ENCODE results near the gene XKR7.

Gene XKR7

GRCh38 chr20:31936420-31936819 is 31.5 kb upstream of the XKR7 start:
- no peak for DNase-seq (ENCODE audit: low read depth, low spot score)
- H3K4me3 ChIP-seq (ENCODE audit: low read length), result no peak overlapping the region

- no peak for DNase-seq (ENCODE audit: low read depth, low spot score)
- no peak overlapping the region for H3K4me3 ChIP-seq (ENCODE audit: low read length)
Observed at GRCh38 chr20:31937820-31938219, 30.1 kb upstream of the XKR7 start.

DNA sequence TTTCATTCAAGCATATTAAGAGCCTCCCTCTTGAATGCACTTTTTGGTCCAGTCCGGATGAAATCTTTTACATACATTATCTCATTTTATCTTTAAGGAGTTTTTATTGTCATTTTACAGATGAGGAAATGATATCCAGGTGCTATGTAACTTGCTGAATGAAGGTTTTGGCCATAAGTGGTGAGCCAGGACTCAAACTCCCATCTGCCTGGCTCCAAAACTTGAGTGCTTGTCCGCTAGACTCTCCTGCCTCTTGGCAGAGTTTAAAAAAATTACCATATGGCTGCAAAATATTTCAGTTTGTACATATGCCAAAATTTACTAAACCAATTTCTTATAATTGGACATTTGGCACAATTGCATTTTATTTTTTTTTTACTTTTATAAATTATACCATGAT is 28.3 kb upstream of the XKR7 start:
- no peak overlapping the region for H3K4me3 ChIP-seq (ENCODE audit: low read length)

DNA sequence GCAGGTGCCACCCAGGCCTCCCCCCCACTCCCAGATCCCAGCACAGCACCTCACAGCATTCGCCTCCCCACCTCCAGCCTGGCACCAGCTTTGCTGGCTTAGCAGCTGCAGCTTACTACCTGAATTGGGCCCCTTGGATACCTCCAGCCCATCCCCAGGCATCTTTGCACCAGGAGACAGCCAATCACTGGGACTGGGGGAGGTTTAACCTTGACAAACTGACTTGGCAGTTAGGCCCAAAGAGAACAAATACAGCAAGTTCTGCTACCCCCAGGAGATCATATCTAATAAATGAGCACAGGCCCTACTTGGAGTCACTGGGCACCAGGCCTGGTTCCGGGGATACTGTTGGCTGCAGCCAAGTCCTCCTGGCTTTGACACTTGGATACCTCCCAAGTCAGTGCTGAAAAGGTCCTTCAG is 24.9 kb upstream of the XKR7 start:
- no peak for DNase-seq (ENCODE audit: low read depth, low spot score)
- H3K4me3 ChIP-seq (ENCODE audit: low read length), result no peak overlapping the region

More for the DNA sequence above, 28.3 kb upstream of the XKR7 start:
- DNase-seq (ENCODE audit: low read depth, low spot score), result no peak

- no peak overlapping the region for H3K4me3 ChIP-seq (ENCODE audit: low read length)
- DNase-seq (ENCODE audit: low read depth, low spot score), result no peak
Observed at GRCh38 chr20:31945319-31945718, 22.6 kb upstream of the XKR7 start.

DNA sequence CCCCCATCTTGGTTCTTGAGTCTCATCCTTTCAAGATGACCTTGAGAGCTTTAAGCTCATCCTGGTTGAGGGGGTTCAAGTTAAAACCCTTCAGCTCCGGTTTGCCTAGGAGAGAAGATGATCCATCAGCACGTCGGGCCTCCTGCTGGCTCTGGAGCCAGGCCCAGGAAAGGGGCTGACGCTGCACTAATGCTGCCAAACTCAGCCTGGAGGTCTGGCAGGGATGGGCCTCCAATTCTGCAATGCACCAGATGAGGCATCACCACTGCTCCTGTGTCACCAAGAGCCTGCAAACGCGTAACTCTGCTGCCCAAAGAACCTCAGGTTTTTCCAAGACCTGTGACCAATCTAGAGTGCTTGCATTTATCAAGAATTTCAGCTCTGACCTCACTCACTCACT is 22.2 kb upstream of the XKR7 start:
- H3K4me3 ChIP-seq (ENCODE audit: low read length), result no peak overlapping the region
- no peak for DNase-seq (ENCODE audit: low read depth, low spot score)

DNA sequence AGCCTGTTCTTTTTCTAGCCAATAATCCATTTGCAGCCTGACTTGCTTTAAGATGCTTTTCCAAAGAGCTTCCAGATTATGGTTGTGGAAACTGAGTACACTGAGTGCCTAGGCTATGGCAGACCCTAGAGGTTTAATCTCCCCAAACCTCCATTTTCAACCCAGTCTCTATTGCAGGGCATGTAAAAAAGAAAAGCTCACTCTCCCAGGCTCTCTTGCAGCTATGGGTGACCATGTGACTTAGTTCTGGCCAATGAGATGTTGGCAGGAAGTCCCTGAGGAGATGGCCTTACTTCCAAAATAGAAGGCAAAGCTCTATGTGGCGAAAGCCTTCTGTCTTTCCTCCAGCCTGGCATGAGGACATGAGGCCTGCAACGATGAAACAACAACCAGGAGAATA is 19.9 kb upstream of the XKR7 start:
- no peak overlapping the region for H3K4me3 ChIP-seq (ENCODE audit: low read length)
- DNase-seq (ENCODE audit: low read depth, low spot score), result no peak

- peak overlapping the region; percentile 99 for H3K4me3 ChIP-seq (ENCODE audit: low read length)
- no peak for DNase-seq (ENCODE audit: low read depth, low spot score)
Observed at GRCh38 chr20:31949877-31950646, 17.9 kb upstream of the XKR7 start.

DNA sequence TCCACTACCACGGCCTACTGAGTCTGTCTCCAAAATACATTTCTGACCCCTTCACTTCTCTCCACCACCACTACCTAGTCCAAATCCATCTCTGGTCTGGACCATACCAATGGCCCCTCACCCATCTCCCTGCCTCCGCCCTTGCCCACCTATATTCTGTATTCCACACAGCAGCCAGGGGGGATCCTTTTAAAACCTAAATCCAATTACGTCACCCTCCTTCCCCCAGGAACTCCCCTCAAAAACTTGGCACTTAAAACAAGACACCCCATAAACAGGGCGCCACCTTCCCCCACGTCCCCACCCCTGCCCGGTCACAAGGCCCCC is 16.8 kb upstream of the XKR7 start:
- peak overlapping the region; percentile 99 for H3K4me3 ChIP-seq (ENCODE audit: low read length)
- no peak for DNase-seq (ENCODE audit: low read depth, low spot score)

DNA sequence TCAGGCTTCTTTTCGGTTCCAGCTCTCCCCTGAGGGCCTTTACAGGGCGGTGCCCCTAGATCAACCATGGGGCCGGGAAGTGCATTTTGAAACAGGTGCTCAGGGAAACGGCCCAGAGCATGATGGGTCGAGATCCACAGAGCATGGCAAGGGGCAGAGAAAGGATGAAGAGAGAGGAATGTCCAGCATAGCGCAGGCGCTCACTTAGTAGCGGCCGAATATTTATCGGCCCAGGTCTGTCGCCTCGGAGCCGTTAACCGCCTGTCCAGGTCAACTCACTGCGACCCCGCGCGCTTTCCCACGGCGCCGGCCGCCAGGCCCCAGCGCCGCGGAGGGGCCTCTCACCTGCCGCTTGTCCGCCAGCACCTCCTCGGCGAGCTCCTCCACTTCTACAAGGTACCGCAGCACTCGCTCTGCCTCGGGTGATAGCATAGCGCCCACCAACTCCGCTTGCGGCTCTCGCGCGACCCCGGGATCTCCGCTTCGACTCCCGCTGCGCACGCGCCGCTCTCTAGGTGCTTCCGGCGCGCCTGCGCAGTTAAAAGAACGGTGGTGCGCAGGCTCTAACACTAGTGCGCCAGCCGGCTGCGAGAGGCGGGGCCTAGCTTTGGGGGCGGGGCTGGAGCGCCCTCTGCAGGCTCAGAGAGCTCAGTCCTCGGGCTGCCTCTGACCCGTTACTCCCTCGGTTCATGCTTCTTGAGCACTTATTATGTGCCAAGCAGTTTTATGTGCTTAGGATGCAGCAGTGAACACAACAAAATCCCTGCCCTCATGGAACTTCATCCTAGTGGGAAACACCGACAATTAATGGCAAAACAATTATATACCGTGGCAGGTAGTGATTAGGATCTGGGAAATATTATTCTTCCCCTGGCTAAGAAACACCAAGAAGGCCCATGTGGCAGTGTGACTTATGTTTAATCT is 16.2 kb upstream of the XKR7 start, which contains the start of gene PDRG1:
Gene PDRG1, minus strand, starts transcription at position 517 of the 924 bp plus-strand sequence. Its CDS starts 85 bp downstream, at position 432.
- peak within 1 kb of the TSS; percentile 99 for H3K4me3 ChIP-seq (ENCODE audit: low read length)
- peak; percentile 93 for DNase-seq (ENCODE audit: low read depth, low spot score)

DNA sequence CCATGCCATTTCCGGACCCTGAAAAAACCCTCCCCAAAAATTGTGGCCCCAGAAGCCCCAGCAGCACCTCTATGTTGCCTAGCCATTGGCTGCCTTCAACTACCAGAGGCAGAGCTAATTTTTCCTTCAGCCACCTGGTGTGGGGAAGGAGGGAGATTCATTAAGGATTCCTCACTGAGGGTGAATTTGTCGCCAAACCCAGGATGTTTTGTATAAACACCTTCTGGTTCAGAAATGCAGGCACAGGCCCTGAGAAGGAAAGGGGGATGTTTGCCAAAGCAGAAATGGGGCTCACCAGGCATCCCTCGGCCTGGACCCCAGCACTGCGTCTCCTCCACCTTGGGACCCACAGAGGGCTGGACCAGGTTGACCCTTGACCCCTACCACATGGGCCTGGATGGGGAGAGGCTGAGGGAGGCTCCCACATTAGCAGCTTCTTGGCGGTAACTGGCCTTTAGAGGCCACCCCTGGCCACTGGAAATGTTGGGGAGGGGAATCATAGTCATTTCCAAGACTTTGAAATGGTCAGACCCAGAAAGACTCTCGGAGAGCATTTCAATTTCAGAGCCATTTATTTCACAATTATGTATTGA is 14.3 kb upstream of the XKR7 start:
- H3K4me3 ChIP-seq (ENCODE audit: low read length), result no peak overlapping the region
- no peak for DNase-seq (ENCODE audit: low read depth, low spot score)

GRCh38 chr20:31954500-31954899 is 13.5 kb upstream of the XKR7 start:
- H3K4me3 ChIP-seq (ENCODE audit: low read length), result no peak overlapping the region
- no peak for DNase-seq (ENCODE audit: low read depth, low spot score)

DNA sequence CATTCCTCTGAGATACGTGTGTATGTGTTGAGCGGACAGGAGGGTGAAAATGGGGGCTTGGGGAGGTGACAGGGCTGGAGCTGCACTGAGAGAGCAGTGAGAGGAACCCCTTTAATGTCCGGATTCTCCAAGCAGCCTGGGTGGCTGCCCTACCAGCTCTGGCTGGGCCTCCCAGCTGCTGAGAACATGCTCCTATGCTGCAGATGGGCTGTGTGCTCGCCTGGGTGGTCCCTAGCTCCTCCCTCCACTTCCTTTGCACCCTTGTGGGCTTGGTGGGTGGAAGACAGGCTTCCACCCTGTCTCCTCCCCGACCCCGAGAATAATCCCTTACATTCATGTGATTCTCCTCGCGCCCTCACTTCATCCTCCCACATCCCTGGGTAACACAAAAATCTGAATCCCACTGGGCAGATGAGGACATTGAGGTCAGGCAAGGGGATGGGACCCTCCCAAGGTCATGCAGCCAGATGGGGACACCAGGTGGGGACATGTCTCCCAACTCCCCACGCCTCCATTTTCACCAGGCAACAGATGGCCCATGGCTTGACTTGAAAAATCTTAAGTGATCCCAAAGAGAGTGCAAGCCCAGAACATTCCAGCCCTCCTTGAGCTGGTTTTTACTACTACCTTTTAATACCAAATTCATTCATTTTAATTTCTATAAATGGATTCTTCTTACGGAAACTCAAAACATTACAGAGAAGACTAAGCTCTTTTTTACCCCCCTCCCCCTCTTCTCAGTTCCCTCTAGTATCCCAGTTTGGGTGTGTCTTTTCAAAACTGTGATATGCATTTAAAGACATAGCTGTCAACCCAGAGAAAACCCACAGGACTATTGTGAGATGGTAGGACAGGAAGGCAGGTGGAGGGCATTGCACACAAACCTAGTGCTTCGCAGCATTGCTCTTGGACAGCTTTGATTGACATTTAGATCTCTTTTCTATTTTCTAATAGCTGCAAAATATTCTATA is 11.1 kb upstream of the XKR7 start:
- DNase-seq (ENCODE audit: low read depth, low spot score), result peak; percentile 42
- H3K4me3 ChIP-seq (ENCODE audit: low read length), result no peak overlapping the region

- H3K4me3 ChIP-seq (ENCODE audit: low read length), result no peak overlapping the region
- DNase-seq (ENCODE audit: low read depth, low spot score), result no peak
Observed at GRCh38 chr20:31962761-31963160, 5.2 kb upstream of the XKR7 start.

DNA sequence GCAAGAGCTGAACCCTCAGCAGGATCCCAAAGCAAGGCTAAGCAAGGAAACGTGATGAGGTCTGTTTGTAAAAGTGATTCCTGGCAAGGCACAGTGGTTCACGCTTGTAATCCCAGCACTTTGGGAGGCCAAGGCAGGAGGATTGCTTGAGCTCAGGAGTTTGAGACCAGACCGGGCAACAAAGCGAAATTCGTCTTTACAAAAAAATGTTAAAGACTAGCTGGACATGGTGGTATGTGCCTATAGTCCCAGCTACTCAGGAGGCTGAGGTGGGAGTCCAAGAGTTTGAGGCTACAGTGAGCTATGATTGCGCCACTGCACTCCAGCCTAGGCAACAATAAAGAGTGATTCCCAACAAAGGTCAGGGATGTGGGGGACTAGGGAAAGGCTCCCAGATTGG is 4.1 kb upstream of the XKR7 start:
- no peak overlapping the region for H3K4me3 ChIP-seq (ENCODE audit: low read length)
- no peak for DNase-seq (ENCODE audit: low read depth, low spot score)

DNA sequence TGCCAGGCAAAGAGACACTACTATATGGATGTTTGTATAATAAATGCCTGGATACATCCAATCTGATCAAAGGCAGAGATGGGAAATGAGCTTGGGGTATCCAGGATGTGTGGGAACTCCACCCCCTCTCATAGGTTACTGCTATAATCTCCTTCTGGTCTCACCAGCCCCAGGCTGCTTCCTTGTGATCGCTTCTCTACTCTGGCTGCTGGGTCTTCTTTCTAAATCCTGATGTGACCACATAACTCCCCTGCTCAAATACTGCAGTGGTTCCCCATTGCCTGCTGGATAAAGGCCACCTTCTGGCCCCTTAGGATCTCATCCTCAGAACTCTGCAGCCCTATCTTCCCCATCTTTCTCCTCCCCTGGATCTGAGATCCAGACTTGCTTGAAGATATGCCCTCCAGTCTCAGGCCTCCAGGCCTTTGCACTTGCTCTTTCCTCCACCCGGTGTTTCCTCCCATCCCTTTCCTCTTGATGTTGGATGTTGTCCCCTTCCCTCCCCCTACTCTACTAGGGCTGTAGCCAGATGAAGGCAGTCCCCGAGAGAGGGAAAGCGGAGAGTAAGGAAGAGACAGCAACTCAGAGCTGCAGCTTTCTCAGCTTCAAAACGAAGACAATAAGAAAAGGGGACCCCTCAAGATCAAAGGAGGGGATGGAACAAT is 828 bp upstream of the XKR7 start:
- no peak for DNase-seq (ENCODE audit: low read depth, low spot score)
- H3K4me3 ChIP-seq (ENCODE audit: low read length), result peak overlapping the region; percentile 55

GRCh38 chr20:31968291-31969126 is 558 bp downstream of the XKR7 start:
- peak overlapping the region; percentile 55 for H3K4me3 ChIP-seq (ENCODE audit: low read length)
- DNase-seq (ENCODE audit: low read depth, low spot score), result peak; percentile 73

DNA sequence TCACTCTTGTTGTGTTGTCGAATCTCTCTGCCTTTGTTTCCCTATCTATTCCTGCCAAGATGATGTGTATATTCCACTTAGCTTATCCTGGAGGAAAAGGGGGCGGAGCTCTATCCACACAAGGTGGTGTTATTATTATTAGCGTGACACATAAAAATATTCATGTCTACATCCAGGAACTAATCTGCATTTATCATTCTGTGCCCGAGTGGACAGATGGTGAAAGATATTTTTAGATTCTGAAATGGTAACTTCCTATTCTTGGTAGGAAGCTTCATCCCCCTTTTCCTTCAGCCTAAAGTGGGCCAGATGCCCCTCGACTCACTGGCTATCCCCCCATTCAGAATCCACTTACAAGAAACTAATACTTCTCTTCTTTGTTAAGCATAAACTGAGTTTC is 2.0 kb downstream of the XKR7 start:
- no peak overlapping the region for H3K4me3 ChIP-seq (ENCODE audit: low read length)
- DNase-seq (ENCODE audit: low read depth, low spot score), result no peak
